Neural cell (in vitro differentiated cells): ENCODE data around the gene OGFR.

Experiments used
- EP300 ChIP-seq: fragments of 450-650 bp; conservative IDR thresholded peaks from 2 replicates; pipeline ENCODE4 v1.6.1; 2014; ENCODE audit warnings: antibody characterized with exemption, mild to moderate bottlenecking, moderate library complexity; ENCODE audit not compliant: poor library complexity, severe bottlenecking
- POLR2AphosphoS5 ChIP-seq: IDR thresholded peaks from 2 replicates; pipeline ENCODE4 v1.6.1; 2012
- RAD21 ChIP-seq: fragments of 450-650 bp; conservative IDR thresholded peaks from 2 replicates; pipeline ENCODE4 v1.6.1; 2014; ENCODE audit warnings: antibody characterized with exemption, mild to moderate bottlenecking, moderate library complexity
- TF ChIP-seq, protein P1 (sequence below): fragments of 450-650 bp; IDR thresholded peaks from 2 replicates; pipeline ENCODE4 v1.5.1; 2014; ENCODE audit warnings: antibody characterized with exemption, mild to moderate bottlenecking, moderate library complexity; ENCODE audit not compliant: poor library complexity, severe bottlenecking

DNA sequence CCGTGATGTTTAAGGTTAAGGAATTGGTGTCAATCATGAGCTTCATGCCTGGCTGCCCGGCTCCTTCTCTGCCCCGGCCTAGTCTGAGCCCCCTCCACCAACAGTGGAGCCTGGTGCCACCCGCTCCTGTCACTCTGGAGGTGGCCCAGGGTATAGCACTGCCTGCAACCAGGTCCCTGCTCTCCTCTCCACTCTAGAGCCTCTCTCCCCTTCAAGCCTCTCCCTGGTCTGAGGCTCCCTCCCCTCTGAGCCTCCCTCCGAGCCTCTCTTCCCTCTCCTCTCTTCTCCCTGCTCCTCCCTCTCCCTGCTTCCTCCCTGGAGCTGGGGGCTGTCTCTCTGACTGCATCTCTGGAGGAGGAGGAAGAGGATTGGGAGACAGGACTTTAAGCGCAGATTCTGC is 39.6 kb upstream of the OGFR start:
- TF ChIP-seq, protein P1, sequence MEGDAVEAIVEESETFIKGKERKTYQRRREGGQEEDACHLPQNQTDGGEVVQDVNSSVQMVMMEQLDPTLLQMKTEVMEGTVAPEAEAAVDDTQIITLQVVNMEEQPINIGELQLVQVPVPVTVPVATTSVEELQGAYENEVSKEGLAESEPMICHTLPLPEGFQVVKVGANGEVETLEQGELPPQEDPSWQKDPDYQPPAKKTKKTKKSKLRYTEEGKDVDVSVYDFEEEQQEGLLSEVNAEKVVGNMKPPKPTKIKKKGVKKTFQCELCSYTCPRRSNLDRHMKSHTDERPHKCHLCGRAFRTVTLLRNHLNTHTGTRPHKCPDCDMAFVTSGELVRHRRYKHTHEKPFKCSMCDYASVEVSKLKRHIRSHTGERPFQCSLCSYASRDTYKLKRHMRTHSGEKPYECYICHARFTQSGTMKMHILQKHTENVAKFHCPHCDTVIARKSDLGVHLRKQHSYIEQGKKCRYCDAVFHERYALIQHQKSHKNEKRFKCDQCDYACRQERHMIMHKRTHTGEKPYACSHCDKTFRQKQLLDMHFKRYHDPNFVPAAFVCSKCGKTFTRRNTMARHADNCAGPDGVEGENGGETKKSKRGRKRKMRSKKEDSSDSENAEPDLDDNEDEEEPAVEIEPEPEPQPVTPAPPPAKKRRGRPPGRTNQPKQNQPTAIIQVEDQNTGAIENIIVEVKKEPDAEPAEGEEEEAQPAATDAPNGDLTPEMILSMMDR = peak; percentile 14
- TF ChIP-seq RAD21 (no peak), POLR2AphosphoS5 (no peak), EP300 (no peak)
